Heart left ventricle (tissue), 13 donors: ENCODE results near the gene SCEL.

ENCODE experiments used
- POLR2A ChIP-seq, 2 donors: fragments of 450-650 bp; IDR thresholded peaks; one replicate each; pipeline ENCODE4 v1.6.1; 2017; ENCODE audit warnings: antibody characterized with exemption in 2 of 2, mild to moderate bottlenecking in 2 of 2, moderate library complexity in 2 of 2
- TF ChIP-seq, protein P1 (sequence below), 12 donors: fragments of 200-600 bp; sonication (generic) in 4 of 12; IDR thresholded peaks; one replicate each; pipeline versions ENCODE4 v1.5.0 to v1.8.0; 2018 to 2022; ENCODE audit warnings: antibody characterized with exemption in 12 of 12, mild to moderate bottlenecking in 5 of 12
- donor health status: ischemic (EF 13 %, LVEDD 7.1; RV severe dilation, severe dysfunction).
- donor health status: DM: no; HTN: yes; CAD: no.
- donor health status: DM: no; HTN: no; CAD: no.
- donor health status: ischemic (EF 25% LVEDD 6.9; RV normal size, moderate dysfunction).
- donor health status: ischemic (EF 25% LVEDD 5.7; RV mildly dilated, moderate dysfunction).
- donor health status: ischemic (EF 35%, LVEDD 5.7; RV mildly dilated, moderate dysfunction).
- donor health status: nonischemic (EF 11% LVEDD 7.7; RV severe dilation, severe dysfunction).
- donor health status: DM: yes; HTN: yes; CAD: no.
- donor health status: PGD.
- donor health status: ischemic (EF 29% LVEDD 5.4; RV normal size, mild dysfunction).
- donor health status: nonischemic (EF 23%, LVEDD 6.1; RV moderate dilation, normal function).

DNA sequence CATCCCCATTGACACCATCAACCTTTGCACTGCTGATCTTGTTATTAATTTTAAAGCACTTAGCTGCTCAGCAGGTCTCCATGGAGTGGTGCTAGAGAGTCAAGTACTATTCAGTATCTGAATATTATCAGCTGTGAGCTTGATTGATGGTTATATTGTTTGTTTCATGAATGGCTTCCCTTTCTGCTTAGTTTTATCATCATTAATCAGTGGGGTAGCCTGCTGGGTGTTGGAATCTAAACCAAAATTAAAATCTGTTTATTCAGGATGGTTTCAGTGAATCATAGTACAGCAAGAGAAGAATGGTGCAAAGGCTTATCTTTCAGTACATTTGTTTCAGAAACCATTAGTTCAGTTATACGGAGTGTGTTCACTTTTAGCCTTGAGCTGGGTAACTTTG is 42.5 kb upstream of the SCEL start:
- no peak for TF ChIP-seq POLR2A (IDR thresholded peaks at IDR 0.05)
- TF ChIP-seq, protein P1, sequence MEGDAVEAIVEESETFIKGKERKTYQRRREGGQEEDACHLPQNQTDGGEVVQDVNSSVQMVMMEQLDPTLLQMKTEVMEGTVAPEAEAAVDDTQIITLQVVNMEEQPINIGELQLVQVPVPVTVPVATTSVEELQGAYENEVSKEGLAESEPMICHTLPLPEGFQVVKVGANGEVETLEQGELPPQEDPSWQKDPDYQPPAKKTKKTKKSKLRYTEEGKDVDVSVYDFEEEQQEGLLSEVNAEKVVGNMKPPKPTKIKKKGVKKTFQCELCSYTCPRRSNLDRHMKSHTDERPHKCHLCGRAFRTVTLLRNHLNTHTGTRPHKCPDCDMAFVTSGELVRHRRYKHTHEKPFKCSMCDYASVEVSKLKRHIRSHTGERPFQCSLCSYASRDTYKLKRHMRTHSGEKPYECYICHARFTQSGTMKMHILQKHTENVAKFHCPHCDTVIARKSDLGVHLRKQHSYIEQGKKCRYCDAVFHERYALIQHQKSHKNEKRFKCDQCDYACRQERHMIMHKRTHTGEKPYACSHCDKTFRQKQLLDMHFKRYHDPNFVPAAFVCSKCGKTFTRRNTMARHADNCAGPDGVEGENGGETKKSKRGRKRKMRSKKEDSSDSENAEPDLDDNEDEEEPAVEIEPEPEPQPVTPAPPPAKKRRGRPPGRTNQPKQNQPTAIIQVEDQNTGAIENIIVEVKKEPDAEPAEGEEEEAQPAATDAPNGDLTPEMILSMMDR (IDR thresholded peaks at IDR 0.05): peak in 10 of 12 donors; percentile 26 to 54 (median 43)
